LNCAP (cell line): ENCODE data around the gene CLIP3.

Experiments used
- CTCF ChIP-seq: fragments of 450-650 bp; IDR thresholded peaks from 2 replicates; pipeline ENCODE4 v1.5.1; 2017; ENCODE audit warnings: mild to moderate bottlenecking

Gene CLIP3

DNA sequence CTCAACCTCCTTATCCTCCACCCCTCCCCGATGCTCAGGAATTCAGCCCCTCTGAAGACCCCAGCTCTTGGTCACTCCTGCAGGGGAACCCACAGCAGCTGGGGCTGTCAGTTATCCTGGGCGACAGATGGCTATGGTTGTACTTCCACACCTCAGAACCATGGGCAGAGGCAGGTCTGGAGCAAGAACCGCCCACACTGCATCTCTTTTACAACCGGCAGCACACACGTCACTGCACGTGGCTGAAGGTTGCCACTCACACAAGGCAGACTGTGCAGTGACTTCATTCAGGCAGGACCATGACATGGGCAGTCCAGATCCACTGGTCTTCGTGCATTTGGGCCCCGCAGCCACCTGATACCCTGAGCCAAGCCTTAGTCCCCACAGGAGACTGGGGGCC is 59.2 kb downstream of the CLIP3 start:
- no peak for TF ChIP-seq CTCF

DNA sequence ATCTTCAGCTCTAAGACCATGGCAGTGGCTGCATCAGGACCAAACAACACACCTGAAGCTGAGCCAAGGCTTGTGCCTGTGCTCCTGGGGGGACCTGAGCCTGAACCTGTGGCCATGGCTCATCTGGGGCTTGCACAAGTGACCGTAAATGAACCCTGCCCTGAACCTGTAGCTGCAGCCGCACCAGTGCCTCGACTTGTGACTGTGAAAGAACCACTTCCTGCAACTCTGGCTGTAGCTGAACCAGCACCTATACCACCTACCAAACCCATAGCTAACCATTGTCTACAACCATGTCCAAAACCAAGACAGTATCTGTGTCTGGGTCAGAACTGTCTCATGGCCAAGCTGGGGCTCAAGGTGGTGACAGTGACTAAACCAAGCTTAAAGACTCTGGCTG is 65.9 kb downstream of the CLIP3 start:
- TF ChIP-seq CTCF: no peak
